ENCODE results near the gene SLC35E3. TPM values are rescaled to one million over a fixed set of nuclear protein-coding genes. Genes with fewer than 3 reads are reported as not detected.

The SLC35E3 gene
- total and polyA plus RNA-seq, 2 of the 13 experiments (the other 11 are each of a cell fraction or from before 2014, with no cell fraction given): 13.0 to 22.1 TPM

DNA sequence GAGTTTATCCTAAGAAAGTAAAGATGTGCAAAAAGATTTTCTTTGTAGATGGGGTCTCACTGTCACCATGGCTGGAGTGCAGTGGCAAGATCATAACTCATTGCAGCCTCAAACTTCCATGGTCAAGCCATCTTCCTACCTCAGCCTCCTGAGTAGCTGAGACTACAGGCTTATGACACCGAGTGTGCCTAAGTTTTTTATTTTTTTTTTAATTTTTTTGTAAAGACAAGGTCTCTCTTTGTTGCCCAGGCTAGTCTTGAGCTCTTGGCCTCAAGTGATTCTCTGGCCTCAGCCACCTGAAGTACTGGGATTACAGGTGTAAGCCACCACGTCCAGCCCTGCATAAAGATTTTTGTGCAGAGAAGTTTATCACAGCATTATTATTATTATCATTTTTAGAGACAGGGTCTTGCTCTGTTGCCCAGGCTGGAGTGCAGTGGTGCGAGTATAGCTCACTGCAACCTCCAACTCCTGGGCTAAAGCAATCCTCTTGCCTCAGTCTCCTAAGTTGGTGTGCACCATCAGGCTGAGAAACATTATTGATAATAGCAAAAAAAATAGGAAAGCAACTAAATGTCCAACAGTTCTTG, 42.7 kb downstream of the SLC35E3 start (continued):
- TF ChIP-seq AGO2 (optimal IDR thresholded peaks at IDR 0.05; ENCODE audit: low read depth, low read length) (no peak), ARNT2 (CRISPR knock-in tag; IDR thresholded peaks at IDR 0.05; ENCODE audit: low read depth) (no peak), ZC3H4 (CRISPR knock-in tag; IDR thresholded peaks at IDR 0.05; ENCODE audit: borderline replicate concordance) (peak; percentile 78; the same call in 1 of the 2 replicates), ZNF121 (CRISPR knock-in tag; IDR thresholded peaks at IDR 0.05) (peak; percentile 99), NRL (CRISPR knock-in tag; IDR thresholded peaks at IDR 0.05; ENCODE audit: borderline replicate concordance) (no peak), BCLAF1 (IDR thresholded peaks at IDR 0.05) (no peak), E2F2 (CRISPR knock-in tag; IDR thresholded peaks at IDR 0.05; ENCODE audit: borderline replicate concordance) (no peak), SAFB2 (CRISPR knock-in tag; IDR thresholded peaks at IDR 0.05; ENCODE audit: borderline replicate concordance, low read depth) (0 out of 2 replicates have a peak, but pooled peaks have one; percentile 67), ZNF407 (CRISPR knock-in tag; IDR thresholded peaks at IDR 0.05; ENCODE audit: not compliant biosample characterization) (no peak), MIER3 (CRISPR knock-in tag; IDR thresholded peaks at IDR 0.05; ENCODE audit: borderline replicate concordance) (no peak), ARNT (IDR thresholded peaks at IDR 0.05) (no peak), YEATS4 (CRISPR knock-in tag; IDR thresholded peaks at IDR 0.05; ENCODE audit: borderline replicate concordance) (no peak), MIER2 (CRISPR knock-in tag; IDR thresholded peaks at IDR 0.05) (no peak), TAF15 (IDR thresholded peaks at IDR 0.05; ENCODE audit: low read depth, low read length, poor library complexity, severe bottlenecking) (no peak), IKZF4 (CRISPR knock-in tag; IDR thresholded peaks at IDR 0.05; ENCODE audit: borderline replicate concordance, low read depth, not compliant biosample characterization) (no peak)
- TF ChIP-seq, protein P1, sequence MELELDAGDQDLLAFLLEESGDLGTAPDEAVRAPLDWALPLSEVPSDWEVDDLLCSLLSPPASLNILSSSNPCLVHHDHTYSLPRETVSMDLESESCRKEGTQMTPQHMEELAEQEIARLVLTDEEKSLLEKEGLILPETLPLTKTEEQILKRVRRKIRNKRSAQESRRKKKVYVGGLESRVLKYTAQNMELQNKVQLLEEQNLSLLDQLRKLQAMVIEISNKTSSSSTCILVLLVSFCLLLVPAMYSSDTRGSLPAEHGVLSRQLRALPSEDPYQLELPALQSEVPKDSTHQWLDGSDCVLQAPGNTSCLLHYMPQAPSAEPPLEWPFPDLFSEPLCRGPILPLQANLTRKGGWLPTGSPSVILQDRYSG (CRISPR knock-in tag; IDR thresholded peaks at IDR 0.05): no peak

Data from HepG2 (cell line).